ENCODE data around the gene MOB1B. TPM values are rescaled to one million over a fixed set of nuclear protein-coding genes. Genes with fewer than 3 reads are reported as not detected.

Gene MOB1B
- total RNA-seq (10 to 100 TPM; 11.1 to 22.9 (median 18.6) TPM), polyA plus RNA-seq (1 to 10 TPM; 4.8 to 7.2 TPM)
- long read RNA-seq, donor 1, full-length matches to known transcripts = 2 of 5 reads
- long read RNA-seq, donor 1, partial matches to known transcripts = 1 of 5 reads
- long read RNA-seq, donor 1, other reads (novel, unspliced or antisense) = 2 of 5 reads
- long read RNA-seq, donor 2, full-length matches to known transcripts = 5 of 7 reads
- long read RNA-seq, donor 2, partial matches to known transcripts = 0 of 7 reads
- long read RNA-seq, donor 2, other reads (novel, unspliced or antisense) = 2 of 7 reads
- long read RNA-seq, donor 3, full-length matches to known transcripts = 5 of 8 reads
- long read RNA-seq, donor 3, partial matches to known transcripts = 0 of 8 reads
- long read RNA-seq, donor 3, other reads (novel, unspliced or antisense) = 3 of 8 reads

DNA sequence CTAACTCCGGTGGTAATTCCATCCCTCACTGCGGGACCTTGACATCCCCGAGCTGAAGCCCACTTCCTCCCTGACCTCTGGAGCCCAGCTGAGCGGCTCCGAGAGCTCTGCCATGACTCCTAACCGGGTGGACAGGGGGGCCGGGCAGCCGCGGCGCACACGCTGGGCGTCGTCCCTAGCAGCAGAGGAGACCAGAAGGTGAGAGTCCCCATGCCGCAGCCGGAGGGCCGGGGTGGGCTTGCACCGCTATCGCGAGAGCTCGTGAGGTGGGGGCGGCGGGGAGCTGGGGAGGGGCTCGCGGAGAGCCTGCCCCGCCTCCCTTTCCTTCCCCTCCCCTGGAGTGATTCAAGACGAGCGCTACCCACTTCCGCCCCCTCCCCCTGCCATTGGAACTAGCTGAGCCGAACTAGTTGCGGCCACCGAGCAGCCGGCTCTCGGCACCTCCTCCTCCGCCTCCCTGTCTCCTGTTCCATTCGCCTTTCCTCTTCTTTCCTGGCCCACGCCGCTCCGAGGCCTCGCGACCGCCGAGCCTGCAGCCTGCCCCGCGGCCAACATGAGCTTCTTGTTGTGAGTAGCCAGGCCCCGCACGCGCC, at the start of gene MOB1B:
Gene MOB1B (plus strand): TSS at position 386 of the 593 bp plus-strand sequence. CDS start 168 bp downstream, at position 554.
- intact Hi-C loops (cut with DNase I) = loop anchor here in 8 of 10 donors (1.0 to 10.0 kb wide), 9 partner anchors 60 to 215 kb away; partner anchors contain the start of genes DCK (in 7 of the 8), GRSF1 (in 5 of the 8) and UTP3 (in 1 of the 8)
- Histone ChIP-seq H3K9me3 (no peaks in the 10 kb centered on the region), H3K4me3 (peak within 1 kb of the TSS; percentile 70 to 98 (median 84)), H3K4me1 (peaks cover 0 to 26% (median 9%) of the 10 kb centered on the region in 12 donors), H3K36me3 (peaks cover 0 to 16% (median 7%) of the 10 kb centered on the region in 9 donors), H3K27me3 (no peaks in the 10 kb centered on the region), H3K27ac (peak within 1 kb of the TSS; percentile 75 to 94 (median 92))
- ATAC-seq (peak; percentile 93 to 98 (median 98)), DNase-seq (peak; percentile 89 to 93 (median 93))
- WGBS, 4 donors = 0 to 1% (median 0%) methylated on average over 8 to 46 of the region's 47 CpGs
- TF ChIP-seq POLR2A (IDR thresholded peaks at IDR 0.05) = peak in 1 of 2 donors; percentile 61
- TF ChIP-seq CTCF (IDR thresholded peaks at IDR 0.05) = peak in 10 of 12 donors; percentile 10 to 65 (median 46)

- 95 to 98% (median 97%) methylated on average over 2 of the region's 2 CpGs for WGBS, 4 donors
- H3K36me3 ChIP-seq = no peaks in the 10 kb centered on the region
- no peak for ATAC-seq
Observed at GRCh38 chr4:70855464-70855863, 46.7 kb upstream of the MOB1B start.

GRCh38 chr4:70858454-70858853, 43.7 kb upstream of the MOB1B start:
- 83 to 92% (median 88%) methylated on average over 4 of the region's 4 CpGs for WGBS, 4 donors
- intact Hi-C loops (cut with DNase I) = no loop called here

More at GRCh38 chr4:70855464-70855863, 46.7 kb upstream of the MOB1B start:
- intact Hi-C loops (cut with DNase I) = no loop called here
- H3K27ac ChIP-seq = no peak overlapping the region
- no peak overlapping the region for H3K4me3 ChIP-seq
- H3K27me3 ChIP-seq = no peaks in the 10 kb centered on the region
- DNase-seq = no peak
- no peaks in the 10 kb centered on the region for H3K4me1 ChIP-seq
- TF ChIP-seq POLR2A (IDR thresholded peaks at IDR 0.05) (no peak), CTCF (IDR thresholded peaks at IDR 0.05) (no peak)
- H3K9me3 ChIP-seq = no peaks in the 10 kb centered on the region

More at GRCh38 chr4:70858454-70858853, 43.7 kb upstream of the MOB1B start:
- Histone ChIP-seq H3K27me3 (no peaks in the 10 kb centered on the region), H3K4me3 (no peak overlapping the region), H3K9me3 (no peaks in the 10 kb centered on the region), H3K27ac (no peak overlapping the region), H3K36me3 (no peaks in the 10 kb centered on the region), H3K4me1 (peaks cover 0 to 5% (median 0%) of the 10 kb centered on the region in 12 donors)
- TF ChIP-seq POLR2A (IDR thresholded peaks at IDR 0.05) = no peak
- no peak for TF ChIP-seq CTCF (IDR thresholded peaks at IDR 0.05)
- DNase-seq (no peak), ATAC-seq (no peak)
